Memory B cell (primary cell): ENCODE results near the gene HCFC1R1.
A peak's percentile ranks its signal among the peaks of the same experiment; 100 is the strongest.

ENCODE experiments used
- ATAC-seq: fragments of 150-1000 bp; cut with Tn5 transposase; 2 replicates; pipeline ENCODE4 v1.10.0; 2021; ENCODE audit warnings: low read depth, mild to moderate bottlenecking, moderate library complexity
- DNase-seq, 2 donors: peaks; one replicate each; pipeline ENCODE4 v3.0.0; 2022; ENCODE audit warnings: low spot score in 2 of 2
- H3K27ac Mint-ChIP-seq: one replicate; pipeline ENCODE4 v1.8.0; 2022; ENCODE audit warnings: mild to moderate bottlenecking, moderate library complexity, mixed read lengths
- H3K27me3 Mint-ChIP-seq: one replicate; pipeline ENCODE4 v1.8.0; 2022; ENCODE audit warnings: mixed read lengths
- H3K36me3 Mint-ChIP-seq: one replicate; pipeline ENCODE4 v1.8.0; 2022; ENCODE audit warnings: mild to moderate bottlenecking, mixed read lengths
- H3K4me1 Mint-ChIP-seq: one replicate; pipeline ENCODE4 v1.8.0; 2022; ENCODE audit warnings: mixed read lengths
- H3K4me3 Mint-ChIP-seq: one replicate; pipeline ENCODE4 v1.8.0; 2022; ENCODE audit warnings: mild to moderate bottlenecking, moderate library complexity, mixed read lengths
- H3K9me3 Mint-ChIP-seq: one replicate; pipeline ENCODE4 v1.8.0; 2022; ENCODE audit warnings: mixed read lengths

Gene HCFC1R1

DNA sequence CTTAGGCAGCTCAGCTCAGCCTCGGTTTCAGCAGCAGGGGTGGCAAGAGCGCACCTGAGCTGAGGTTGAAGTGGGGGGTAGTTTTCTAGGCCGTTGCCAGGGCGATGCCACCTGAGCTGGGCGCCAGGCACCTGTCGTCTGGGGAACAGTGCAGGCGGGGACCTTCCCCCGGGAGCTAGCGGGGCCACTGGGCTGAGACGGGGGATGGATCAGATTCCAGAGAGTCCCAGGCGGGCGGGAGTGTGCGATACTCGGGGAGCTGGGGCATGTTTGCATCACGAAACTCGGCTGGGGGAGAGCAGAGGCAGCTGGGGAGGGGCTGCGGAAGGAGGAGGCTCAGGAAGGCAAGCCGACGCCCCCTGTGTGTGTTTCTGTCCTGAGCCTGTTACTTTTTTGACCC lies 11.5 kb downstream of the HCFC1R1 start:
- DNase-seq (no peak), ATAC-seq (no peak)
- Mint-ChIP-seq H3K36me3 (no peaks in the 10 kb centered on the region), H3K4me1 (peaks cover 14% of the 10 kb centered on the region), H3K9me3 (no peaks in the 10 kb centered on the region), H3K27ac (no peak overlapping the region), H3K4me3 (no peak overlapping the region), H3K27me3 (peaks cover 10% of the 10 kb centered on the region)

DNA sequence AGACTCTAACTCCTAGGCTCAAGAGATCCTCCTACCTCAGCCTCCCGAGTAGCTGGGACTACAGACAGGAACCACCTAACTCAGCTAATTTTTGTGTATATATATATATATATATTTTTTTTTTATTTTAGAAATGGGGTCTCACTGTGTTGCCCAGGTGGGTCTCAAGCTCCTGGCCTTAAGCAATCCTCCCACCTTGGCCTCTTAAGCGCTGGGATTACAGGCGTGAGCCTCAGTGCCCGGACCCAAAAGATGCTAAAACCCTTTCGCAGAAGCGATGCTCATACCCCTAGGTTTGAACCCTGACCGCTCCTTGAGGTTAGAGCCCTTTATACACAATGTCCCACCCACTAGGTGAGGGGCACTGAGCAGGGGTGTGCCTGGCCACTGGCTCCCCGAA lies 13.2 kb downstream of the HCFC1R1 start:
- H3K36me3 Mint-ChIP-seq = no peaks in the 10 kb centered on the region
- no peak for ATAC-seq
- H3K4me3 Mint-ChIP-seq = no peak overlapping the region
- no peak for DNase-seq
- H3K27ac Mint-ChIP-seq = no peak overlapping the region
- no peaks in the 10 kb centered on the region for H3K9me3 Mint-ChIP-seq
- H3K4me1 Mint-ChIP-seq = peaks cover 19% of the 10 kb centered on the region
- H3K27me3 Mint-ChIP-seq = peaks cover 14% of the 10 kb centered on the region

DNA sequence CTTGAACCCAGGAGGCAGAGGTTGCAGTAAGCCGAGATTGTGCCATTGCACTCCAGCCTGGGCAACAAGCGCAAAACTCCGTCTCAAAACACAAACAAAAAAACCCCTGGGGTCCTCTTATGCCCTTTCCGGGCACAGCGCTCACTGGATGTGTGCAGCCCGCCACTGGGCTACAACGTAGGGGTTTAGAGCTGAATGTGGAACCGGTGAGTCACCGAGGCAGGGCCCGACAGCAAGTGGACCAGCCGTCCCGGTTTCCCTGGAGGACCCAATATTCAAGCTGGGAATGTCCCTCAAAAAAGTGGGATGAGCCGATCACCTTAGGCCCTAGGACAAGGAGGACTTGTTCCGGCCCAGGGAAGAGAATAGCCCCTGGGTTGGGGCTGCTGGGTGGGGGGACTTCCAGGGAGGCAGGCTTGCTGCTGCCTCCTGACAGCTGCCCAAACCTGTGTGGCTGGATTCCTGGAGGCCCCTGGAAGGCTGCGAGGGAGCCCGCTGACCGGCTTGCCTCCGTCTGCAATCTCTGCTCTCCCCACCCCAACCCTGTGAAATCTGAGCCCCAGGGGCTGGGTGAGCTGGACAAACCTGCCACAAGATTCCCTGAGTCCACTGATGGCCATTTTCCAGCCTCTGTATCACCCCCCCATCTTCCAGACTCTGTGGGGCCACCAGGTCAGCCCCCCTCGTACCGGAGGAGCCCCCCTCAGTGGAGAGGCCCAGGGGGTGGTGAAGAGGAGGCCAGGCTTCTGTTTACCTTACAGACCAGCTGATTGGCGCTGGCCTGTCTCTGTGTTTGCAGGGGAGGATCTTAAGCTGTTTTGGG lies 14.0 kb downstream of the HCFC1R1 start:
- ATAC-seq (no peak), DNase-seq (no peak)
- Mint-ChIP-seq H3K27me3 (peaks cover 17% of the 10 kb centered on the region), H3K9me3 (no peaks in the 10 kb centered on the region), H3K27ac (no peak overlapping the region), H3K36me3 (no peaks in the 10 kb centered on the region), H3K4me3 (no peak overlapping the region), H3K4me1 (peaks cover 21% of the 10 kb centered on the region)

DNA sequence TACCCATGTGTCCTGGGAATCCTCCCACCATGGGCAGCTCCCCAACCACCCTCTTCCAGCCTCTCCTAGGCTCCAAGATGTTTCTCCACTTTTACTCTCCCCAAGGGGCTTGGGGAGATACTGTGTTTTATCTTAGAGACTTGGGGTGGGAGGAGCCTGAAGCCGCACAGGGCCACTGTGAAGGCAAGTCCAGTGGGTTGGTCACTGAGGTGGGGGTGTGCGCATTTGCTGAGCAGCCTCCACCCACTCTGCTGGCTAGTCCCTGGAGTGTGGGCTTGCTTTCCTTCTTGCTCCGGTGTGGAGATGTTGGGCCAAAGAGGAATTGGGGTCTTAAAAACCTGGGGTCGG lies 15.1 kb downstream of the HCFC1R1 start:
- no peak overlapping the region for H3K4me3 Mint-ChIP-seq
- no peaks in the 10 kb centered on the region for H3K36me3 Mint-ChIP-seq
- peaks cover 15% of the 10 kb centered on the region for H3K27me3 Mint-ChIP-seq
- DNase-seq (no peak), ATAC-seq (no peak)
- H3K4me1 Mint-ChIP-seq = peaks cover 23% of the 10 kb centered on the region
- H3K27ac Mint-ChIP-seq = no peak overlapping the region
- no peaks in the 10 kb centered on the region for H3K9me3 Mint-ChIP-seq

DNA sequence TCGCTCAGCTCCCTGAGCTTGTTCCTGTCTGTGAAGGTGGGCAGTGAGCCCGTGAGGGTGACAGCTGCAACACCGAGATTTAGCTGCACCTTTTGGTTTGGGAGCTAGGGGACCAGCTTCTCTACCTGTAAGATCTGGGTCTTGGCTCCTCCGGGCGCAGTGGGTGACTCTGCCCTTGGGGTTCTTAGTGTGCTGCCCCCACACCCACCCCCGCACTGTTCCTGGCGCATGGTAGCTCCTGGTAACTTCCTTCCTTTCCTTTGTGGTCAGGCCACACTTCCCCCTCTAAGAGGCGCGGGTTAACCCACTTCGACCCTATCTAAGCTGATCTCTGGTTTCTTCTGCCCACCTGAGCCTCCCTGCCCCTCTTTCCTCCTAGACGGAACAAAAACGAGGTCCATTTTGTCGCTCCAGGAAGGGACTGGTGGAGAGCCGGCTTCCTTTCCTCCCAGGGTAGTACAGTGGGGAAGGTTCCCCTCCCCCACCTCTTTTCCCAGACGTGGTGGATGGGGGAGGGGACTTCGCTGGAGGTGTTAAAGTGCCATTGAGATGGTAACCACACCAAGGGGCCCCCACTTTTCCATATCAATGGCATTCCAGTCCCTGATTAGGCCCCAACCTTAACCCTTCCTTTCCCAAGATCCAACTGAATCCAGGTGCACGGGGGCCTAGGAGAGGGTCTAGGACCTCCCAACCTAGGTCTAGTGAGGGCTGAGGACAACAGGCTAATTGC lies 15.6 kb downstream of the HCFC1R1 start:
- Mint-ChIP-seq H3K4me1 (peaks cover 23% of the 10 kb centered on the region), H3K36me3 (no peaks in the 10 kb centered on the region), H3K9me3 (no peaks in the 10 kb centered on the region), H3K27ac (no peak overlapping the region), H3K27me3 (peaks cover 15% of the 10 kb centered on the region), H3K4me3 (peak overlapping the region; percentile 36)
- DNase-seq (no peak), ATAC-seq (no peak)

DNA sequence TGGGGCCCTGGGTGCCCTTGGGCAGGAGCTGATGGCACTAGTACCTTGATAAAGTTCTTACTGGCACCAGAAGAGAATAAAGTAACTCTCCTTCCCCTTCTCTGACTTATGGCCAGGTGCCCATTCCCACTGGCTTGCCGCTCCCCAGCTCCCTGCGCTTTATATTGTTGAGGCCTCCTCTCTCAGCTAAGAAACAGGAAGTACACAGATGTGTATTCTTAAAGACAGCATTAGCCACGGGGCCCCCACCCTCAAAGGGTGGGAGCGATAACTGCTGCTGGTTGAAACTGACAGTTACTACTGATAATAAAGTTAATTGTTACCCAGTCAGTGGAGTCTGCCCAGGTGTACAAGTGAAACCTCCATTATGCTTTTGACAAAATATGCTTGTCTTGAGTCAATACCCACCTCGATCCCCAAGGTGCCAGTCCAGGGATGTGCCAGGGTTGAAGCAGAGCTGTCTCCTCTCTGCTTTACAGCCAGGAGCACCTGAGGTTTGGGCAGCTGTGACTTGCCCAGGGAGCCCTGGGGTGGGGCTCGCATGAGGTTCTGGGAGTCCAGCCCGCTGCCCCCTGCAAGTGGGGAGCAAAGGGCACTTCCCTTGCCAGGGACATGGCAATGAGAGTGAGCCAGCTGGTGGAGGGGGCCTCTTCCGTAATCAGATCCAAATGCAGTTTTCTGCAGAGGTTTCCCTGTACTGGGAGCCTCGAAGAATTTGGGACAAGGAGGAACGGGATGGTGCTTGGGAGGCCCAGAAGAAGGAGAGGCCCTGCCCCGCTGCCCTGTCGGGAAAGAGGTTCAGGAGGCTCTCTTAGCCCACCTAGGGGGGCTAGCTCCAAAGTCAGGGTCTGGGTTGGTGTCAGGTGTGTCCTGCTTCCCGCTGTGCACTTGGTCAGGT lies 16.4 kb downstream of the HCFC1R1 start:
- Mint-ChIP-seq H3K27me3 (peaks cover 11% of the 10 kb centered on the region), H3K27ac (no peak overlapping the region), H3K4me3 (no peak overlapping the region)

DNA sequence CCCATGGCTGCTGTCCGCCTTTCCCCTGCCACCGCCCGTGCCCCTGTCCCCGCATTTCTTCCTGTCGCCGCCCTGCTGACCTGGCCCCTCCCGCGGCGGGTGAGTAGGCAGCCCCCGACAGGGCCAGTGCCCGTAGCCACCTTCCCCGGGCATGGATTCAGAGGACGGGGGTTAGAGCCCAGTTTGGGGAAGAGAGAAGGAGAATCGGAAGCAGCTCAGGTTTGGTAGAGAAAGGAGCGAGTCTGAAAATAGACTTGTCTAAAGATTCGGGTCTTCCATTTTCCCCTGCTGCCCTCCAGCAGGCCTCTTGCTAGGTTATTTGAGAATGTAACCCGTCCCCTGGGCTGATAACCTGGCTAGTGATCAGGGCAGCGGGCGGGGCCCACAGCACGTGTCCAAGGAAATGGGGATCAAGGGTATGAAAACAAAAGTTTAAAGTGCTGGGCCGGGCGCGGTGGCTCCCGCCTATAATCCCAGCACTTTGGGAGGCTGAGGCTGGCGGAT lies 18.9 kb downstream of the HCFC1R1 start:
- Mint-ChIP-seq H3K4me3 (peak overlapping the region; percentile 77), H3K27me3 (peaks cover 20% of the 10 kb centered on the region), H3K27ac (no peak overlapping the region), H3K4me1 (peaks cover 19% of the 10 kb centered on the region), H3K36me3 (no peaks in the 10 kb centered on the region), H3K9me3 (no peaks in the 10 kb centered on the region)
- DNase-seq (no peak), ATAC-seq (no peak)

More for the DNA sequence above, 16.4 kb downstream of the HCFC1R1 start:
- Mint-ChIP-seq H3K4me1 (peaks cover 20% of the 10 kb centered on the region), H3K9me3 (no peaks in the 10 kb centered on the region), H3K36me3 (no peaks in the 10 kb centered on the region)
- DNase-seq (no peak), ATAC-seq (no peak)

DNA sequence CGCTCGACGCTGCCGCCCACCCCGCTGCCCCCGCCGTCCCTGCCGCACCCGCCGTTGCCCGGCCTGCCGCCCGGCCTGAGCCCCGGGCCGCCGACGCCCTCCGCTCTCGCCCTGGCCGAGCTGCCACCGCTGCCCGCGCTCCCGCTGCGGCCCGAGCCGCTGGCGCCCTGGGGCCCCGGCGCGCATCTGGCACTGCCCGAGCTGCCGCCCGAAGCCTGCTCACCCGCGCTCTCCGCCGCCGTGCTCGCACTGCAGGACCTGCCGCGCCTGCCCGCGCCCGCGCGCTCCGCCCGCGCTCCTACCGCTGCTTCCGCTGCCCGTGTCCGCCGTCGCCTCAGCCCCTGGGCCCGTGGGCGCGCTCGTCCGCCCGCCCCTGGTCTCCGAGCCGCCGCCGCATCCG lies 19.4 kb downstream of the HCFC1R1 start:
- ATAC-seq = no peak
- H3K4me3 Mint-ChIP-seq = no peak overlapping the region
- H3K27me3 Mint-ChIP-seq = peaks cover 21% of the 10 kb centered on the region
- no peak for DNase-seq
- H3K36me3 Mint-ChIP-seq = no peaks in the 10 kb centered on the region
- no peaks in the 10 kb centered on the region for H3K9me3 Mint-ChIP-seq
- peaks cover 19% of the 10 kb centered on the region for H3K4me1 Mint-ChIP-seq
- H3K27ac Mint-ChIP-seq = no peak overlapping the region

DNA sequence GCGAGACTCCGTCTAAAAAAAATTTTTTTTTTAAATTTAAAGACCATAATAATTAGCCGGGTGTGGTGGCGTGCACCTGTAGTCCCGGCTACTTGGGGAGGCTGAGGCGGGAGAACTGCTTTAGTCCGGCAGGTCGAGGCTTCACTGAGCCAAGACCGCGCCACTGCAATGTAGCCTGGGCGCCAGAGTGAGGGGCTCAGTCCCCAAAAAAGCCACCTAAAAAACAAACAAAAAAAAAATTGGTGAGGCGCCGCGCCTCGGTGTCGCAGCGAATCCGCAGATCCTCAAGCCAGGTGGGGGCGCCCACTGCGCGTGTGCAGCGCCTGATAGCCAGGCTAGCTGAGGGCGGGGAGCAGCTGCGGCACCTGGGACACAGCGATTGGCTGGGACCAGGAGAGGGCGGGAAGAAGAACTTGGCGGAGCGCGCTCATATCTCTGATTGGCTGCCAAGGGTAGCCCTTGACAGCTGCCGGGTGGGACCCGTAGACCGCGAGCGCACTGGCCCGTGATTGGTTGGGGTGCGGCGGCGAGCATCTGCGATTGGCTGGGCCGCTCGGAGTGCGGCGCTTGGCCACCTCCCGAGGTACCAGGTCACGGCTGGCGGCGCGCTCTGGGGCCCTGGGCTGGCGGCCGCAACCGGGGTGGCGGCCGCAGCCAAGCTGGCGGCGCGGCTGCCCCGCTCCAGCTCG lies 20.0 kb downstream of the HCFC1R1 start:
- Mint-ChIP-seq H3K27me3 (peaks cover 21% of the 10 kb centered on the region), H3K4me3 (peak overlapping the region; percentile 62), H3K4me1 (peaks cover 19% of the 10 kb centered on the region), H3K9me3 (no peaks in the 10 kb centered on the region), H3K27ac (no peak overlapping the region), H3K36me3 (no peaks in the 10 kb centered on the region)
- ATAC-seq = peak; percentile 96
- peak; percentile 86 to 91 for DNase-seq

DNA sequence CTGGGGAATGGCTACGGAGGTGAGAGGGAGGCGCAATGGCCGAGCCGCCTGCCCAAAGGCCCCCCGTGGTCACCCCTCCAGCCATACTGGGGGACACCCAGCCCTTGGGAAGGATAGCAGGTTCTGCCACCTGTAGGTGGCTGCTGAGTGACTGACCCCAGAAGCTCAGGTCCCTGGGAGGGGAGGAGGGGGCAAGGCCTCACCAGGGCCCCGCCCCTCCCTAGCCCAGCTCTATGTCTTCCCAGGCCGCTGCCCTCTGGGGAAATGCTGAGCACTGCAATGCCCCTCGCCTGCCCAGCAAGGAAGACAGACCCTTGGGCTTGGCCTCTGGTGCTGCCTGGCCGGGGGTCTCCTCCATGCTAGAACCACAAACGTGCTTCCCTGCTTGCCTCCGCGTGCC lies 22.4 kb downstream of the HCFC1R1 start:
- Mint-ChIP-seq H3K4me3 (no peak overlapping the region), H3K27ac (no peak overlapping the region), H3K36me3 (no peaks in the 10 kb centered on the region), H3K4me1 (peaks cover 4% of the 10 kb centered on the region), H3K9me3 (no peaks in the 10 kb centered on the region), H3K27me3 (peaks cover 17% of the 10 kb centered on the region)
- DNase-seq (no peak), ATAC-seq (no peak)

DNA sequence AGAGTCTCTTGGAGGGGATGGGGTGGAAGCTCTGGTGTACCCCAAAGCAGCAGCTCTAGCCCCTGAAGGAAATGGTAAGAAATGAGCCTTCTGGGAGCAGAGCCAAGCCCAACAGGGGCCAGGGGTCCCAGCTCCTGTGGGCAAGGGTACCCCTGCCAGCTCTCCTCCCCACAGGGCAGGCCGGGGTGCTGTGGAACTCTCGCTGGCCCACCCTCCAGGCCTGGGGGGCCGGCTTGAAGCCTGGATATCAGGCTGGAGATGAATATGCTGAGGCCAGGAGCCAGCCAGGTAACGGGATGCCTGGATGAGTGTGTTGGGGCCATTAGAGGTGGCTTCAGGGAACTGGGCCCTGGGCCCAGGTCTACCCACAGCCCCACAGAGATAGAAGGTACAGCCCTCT lies 23.2 kb downstream of the HCFC1R1 start:
- Mint-ChIP-seq H3K36me3 (no peaks in the 10 kb centered on the region), H3K4me3 (no peak overlapping the region), H3K27ac (no peak overlapping the region), H3K27me3 (peaks cover 14% of the 10 kb centered on the region), H3K4me1 (peaks cover 4% of the 10 kb centered on the region), H3K9me3 (no peaks in the 10 kb centered on the region)
- no peak for ATAC-seq
- no peak for DNase-seq

DNA sequence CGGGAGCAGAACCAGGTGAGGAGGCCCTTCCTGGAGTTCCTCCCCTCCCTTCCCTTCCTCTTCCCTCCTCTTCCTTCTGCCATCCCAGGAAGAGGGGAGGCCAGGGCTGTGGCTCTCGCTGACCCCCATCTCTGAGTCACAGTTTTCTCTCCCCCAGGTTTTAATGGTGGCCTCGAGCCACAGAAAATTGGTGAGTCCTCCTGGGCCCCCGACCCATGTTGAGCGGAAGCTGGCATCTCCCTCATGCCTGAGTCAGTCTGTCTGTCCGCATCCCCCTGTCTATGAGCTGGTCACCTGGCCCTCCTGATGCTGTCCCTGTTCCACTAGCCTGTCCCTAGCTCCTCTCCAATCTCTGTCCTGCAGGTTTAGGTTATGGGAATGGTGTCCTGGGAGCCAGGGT lies 23.8 kb downstream of the HCFC1R1 start:
- Mint-ChIP-seq H3K27me3 (peaks cover 14% of the 10 kb centered on the region), H3K4me1 (peaks cover 3% of the 10 kb centered on the region), H3K4me3 (no peak overlapping the region), H3K27ac (no peak overlapping the region), H3K9me3 (no peaks in the 10 kb centered on the region), H3K36me3 (no peaks in the 10 kb centered on the region)
- DNase-seq (no peak), ATAC-seq (no peak)

DNA sequence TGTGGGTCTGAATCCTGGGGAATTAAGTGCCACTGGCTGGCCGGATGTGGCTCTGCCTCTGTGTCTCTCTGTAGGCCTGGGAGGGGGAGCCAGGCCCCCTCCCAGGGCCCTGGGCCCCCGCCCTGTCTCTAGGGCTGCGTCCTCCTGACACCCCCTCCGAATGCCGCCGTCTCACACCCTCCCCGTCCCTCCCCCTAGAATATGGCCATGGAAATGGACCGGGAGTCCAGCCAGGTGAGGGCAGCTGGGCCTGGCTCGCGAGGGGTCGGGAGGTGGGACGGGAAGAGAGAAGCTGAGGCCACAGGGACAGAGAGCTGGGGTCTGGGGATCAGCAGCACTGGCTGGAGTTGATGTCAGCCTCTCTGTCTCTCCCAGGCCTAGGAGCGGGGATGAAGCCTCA lies 27.4 kb downstream of the HCFC1R1 start:
- DNase-seq (no peak), ATAC-seq (no peak)
- Mint-ChIP-seq H3K9me3 (no peaks in the 10 kb centered on the region), H3K4me1 (no peaks in the 10 kb centered on the region), H3K27ac (no peak overlapping the region), H3K4me3 (no peak overlapping the region), H3K36me3 (no peaks in the 10 kb centered on the region), H3K27me3 (peaks cover 10% of the 10 kb centered on the region)
